Neural cell (in vitro differentiated cells): ENCODE results near the gene CCNJL.

ENCODE experiments used
- CTCF ChIP-seq: fragments of 450-650 bp; IDR thresholded peaks from 2 replicates; pipeline ENCODE4 v1.5.1; 2014; ENCODE audit warnings: antibody characterized with exemption, mild to moderate bottlenecking, moderate library complexity; ENCODE audit not compliant: poor library complexity, severe bottlenecking
- EP300 ChIP-seq: fragments of 450-650 bp; conservative IDR thresholded peaks from 2 replicates; pipeline ENCODE4 v1.6.1; 2014; ENCODE audit warnings: antibody characterized with exemption, mild to moderate bottlenecking, moderate library complexity; ENCODE audit not compliant: poor library complexity, severe bottlenecking
- EZH2 ChIP-seq: fragments of 200-600, 300-800 bp; shearing (Covaris generic), sonication (generic); IDR thresholded peaks from 2 replicates; pipeline ENCODE4 v1.6.1; 2014; ENCODE audit warnings: antibody characterized with exemption, low read length, borderline replicate concordance, mild to moderate bottlenecking; ENCODE audit not compliant: insufficient read depth, poor library complexity, severe bottlenecking
- MXI1 ChIP-seq: fragments of 450-650 bp; conservative IDR thresholded peaks from 2 replicates; pipeline ENCODE4 v1.6.1; 2014; ENCODE audit warnings: antibody characterized with exemption, mild to moderate bottlenecking; ENCODE audit not compliant: poor library complexity, severe bottlenecking
- POLR2AphosphoS5 ChIP-seq: IDR thresholded peaks from 2 replicates; pipeline ENCODE4 v1.6.1; 2012
- RAD21 ChIP-seq: fragments of 450-650 bp; conservative IDR thresholded peaks from 2 replicates; pipeline ENCODE4 v1.6.1; 2014; ENCODE audit warnings: antibody characterized with exemption, mild to moderate bottlenecking, moderate library complexity
- SMC3 ChIP-seq: fragments of 450-650 bp; conservative IDR thresholded peaks from 2 replicates; pipeline ENCODE4 v1.6.1; 2014; ENCODE audit warnings: antibody characterized with exemption, mild to moderate bottlenecking, moderate library complexity; ENCODE audit not compliant: poor library complexity
- TAF1 ChIP-seq: IDR thresholded peaks from 2 replicates; pipeline ENCODE4 v1.6.1; 2012; ENCODE audit warnings: low read depth

GRCh38 chr5:160298189-160298588 lies 14.2 kb downstream of the CCNJL start:
- no peak for TF ChIP-seq CTCF
- no peak for TF ChIP-seq EP300
- no peak for TF ChIP-seq POLR2AphosphoS5
- no peak for TF ChIP-seq EZH2
- TF ChIP-seq MXI1 = no peak
- TF ChIP-seq TAF1 = no peak
- TF ChIP-seq RAD21 = no peak
- TF ChIP-seq SMC3 = no peak
